GM21528 (cell line): ENCODE results near the gene CALHM3.
"Not testable (repeated sequence)": the region's sequence is repeated elsewhere in the genome, so short reads cannot be mapped to it uniquely, and the experiment has no call there.

ENCODE experiments used
- ATAC-seq: cut with Tn5 transposase; IDR thresholded peaks from one replicate; pipeline ENCODE4 v1.9.1; 2021; ENCODE audit warnings: mild to moderate bottlenecking, moderate library complexity; ENCODE audit not compliant: unreplicated experiment, low FRiP score

The CALHM3 gene

DNA sequence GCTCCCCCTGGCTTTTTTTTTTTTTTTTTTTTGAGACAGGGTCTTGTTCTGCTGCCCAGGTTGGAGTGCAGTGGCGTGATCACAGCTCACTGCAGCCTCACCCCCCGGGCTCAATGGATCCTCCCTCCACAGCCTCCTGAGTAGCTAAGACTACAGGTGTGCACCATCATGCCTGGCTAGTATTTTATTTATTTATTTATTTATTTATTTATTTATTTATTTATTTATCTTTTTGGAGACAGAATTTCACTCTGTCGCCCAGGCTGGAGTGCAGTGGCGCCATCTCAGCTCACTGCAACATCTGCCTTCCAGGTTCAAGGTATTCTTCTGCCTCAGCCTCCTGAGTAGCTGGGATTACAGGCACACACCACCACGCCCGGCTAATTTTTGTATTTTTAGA is 24.7 kb upstream of the CALHM3 start:
- not testable (repeated sequence) for ATAC-seq

DNA sequence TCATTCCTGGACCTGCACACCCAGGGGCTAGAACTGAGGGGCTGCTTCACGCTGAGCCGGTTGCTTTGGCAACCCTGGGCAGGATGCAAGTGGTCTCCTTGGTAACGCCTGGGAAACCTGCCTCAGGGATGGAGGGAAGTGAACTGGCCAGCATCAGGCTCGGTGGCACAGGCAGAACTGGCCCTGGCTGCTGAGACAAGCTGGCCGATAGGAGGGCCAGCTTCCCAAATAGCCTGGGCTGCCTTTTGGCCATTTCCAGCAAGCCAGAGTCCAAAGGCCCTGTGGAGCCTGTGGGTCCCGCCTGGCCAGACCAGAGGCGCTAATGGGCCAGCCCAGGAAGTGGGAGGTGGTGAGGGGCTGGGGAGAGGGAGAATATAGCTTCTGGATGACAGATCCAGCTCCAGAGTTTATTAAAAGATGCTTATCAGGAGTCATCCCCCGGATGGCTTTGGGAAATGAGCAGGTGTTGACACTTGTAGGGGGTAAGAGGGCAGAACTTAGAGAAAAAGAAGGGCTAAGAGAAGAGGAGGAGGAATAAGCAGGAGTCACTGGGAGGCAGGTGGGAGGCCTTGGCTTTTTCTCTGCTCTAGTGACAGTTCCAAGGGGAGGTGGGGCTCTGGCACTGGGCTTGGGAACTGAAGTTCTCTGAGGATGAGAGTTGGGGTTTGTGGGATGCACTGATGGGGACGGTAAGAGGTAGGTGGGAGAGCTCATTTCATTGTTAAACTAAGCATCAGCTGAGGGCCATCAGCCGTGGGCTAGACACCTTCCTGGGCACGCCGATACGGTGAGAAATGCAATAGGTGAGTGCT is 24.0 kb upstream of the CALHM3 start:
- no peak for ATAC-seq

DNA sequence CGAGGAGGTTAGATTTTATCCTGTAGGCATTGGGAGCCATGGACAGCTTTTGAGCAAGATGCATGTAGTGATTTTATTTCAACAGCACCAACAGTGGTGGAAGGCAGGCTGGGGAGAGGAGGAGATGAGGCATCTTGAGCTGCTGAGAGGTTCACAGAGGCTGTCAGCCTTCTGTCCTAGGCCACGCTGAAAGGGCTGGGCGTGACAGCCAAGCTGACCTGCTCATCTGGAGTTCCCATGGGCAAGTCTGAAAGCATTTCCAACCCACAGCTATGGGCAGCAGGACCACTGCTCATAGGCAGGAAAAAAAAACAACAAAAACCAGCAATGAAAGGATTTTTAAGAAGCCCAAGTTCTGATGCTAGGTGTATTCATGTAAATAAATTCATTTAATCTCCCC is 22.1 kb upstream of the CALHM3 start:
- no peak for ATAC-seq

DNA sequence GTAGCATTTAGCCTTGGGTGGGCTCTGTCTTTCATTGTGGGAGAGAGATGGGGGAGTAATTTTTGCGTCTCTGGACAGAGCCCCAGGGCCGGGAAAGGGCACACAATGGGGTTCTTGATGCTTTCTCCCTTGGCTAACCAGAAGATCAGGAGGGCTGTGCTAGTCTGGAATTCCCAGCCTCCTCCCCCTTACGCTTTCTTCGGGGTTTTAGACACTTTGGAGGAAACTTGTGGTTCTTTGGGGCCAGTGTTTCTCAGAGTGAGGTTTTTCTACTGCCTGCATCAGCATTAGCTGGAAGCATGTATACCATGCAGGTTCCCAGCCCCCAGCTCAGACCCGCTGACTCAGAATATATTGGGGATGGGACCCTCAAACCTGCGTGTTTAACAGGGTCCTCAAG is 21.4 kb upstream of the CALHM3 start:
- ATAC-seq = no peak

DNA sequence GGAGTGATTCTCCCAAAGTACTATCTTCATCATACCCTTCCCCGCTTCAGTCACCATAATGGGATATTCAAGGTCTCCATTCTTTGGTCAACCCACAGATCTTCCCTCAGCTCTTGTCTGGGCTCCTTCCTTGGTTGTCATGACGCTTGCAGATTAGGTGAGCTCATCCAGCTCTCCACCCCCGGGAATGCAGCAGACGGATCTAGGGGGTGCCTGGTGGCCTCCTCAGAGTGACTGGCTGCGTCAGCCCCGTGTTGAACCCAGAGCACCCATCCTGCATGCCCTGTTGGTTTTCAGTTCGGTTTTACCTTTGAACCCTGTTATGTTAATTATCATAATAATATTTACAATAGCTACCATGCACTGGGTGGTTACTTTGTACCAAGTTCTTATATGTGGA is 20.8 kb upstream of the CALHM3 start:
- ATAC-seq = no peak

DNA sequence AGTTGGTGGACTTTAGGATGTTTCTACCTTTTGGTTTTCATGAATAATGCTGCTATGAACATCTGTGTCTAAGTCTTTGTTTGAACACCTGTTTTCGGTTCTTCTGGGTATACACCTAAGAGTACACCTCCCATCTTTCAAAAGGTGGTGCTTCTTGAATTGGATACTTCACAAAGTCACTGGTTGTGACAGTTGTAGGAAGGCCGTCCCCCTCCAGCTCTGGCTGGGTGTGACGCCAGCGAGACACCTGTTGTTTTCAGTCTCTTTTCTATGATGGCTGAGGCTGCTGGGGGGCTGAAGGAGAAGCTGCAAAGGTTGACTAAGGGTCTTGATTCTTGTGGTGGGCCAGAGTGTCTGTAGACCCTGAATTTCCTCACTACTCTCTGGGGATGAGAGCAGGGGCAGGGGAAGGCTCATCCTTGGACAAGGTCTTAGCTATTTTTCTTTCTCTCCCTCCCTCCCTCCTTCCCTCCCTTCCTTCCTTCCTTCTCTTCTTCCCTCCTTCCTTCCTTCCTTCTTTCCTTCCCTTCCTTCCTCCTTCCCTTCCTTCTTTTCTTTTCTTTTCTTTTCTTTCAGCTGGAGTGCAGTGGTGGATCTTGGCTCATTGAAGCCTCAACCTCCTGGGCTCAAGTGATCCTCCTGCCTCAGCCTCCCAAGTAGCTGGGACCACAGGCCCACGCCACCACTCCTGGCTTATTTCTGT is 20.0 kb upstream of the CALHM3 start:
- no peak for ATAC-seq

DNA sequence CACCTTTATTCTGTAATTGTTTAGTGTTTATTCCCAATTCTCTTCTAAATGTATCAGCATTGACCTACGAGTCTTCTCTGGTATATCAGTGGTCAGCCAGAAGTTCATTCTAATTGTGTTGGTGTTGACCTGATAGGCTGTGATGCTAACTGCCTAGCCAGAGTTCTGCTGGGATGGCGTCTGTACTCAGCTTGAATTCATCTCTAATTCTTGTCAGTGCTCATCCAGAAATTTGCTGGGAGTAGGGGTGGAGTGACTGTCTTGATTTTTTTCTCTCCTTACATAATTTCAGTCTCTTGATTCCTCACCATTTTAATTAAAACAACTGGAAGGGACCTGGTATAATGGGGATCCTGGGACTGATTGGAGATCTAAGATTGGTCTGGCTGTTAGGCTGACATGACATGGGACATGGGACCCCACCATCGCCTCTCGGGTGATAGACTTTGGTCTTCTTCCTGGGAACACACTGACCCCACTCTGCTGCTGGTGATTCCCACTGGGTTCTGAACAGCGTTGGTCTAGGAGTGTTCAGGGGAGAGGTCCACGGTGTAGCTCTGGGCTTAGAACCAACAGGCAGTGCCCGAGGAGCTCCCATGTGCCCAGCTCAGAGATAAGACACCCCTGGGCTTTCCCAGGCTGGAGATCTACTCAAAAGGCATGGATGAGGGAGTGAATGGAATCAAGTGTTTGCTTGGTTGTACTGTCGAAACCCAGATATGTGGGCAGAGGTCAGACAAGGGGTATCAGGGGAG is 18.3 kb upstream of the CALHM3 start:
- ATAC-seq = no peak

DNA sequence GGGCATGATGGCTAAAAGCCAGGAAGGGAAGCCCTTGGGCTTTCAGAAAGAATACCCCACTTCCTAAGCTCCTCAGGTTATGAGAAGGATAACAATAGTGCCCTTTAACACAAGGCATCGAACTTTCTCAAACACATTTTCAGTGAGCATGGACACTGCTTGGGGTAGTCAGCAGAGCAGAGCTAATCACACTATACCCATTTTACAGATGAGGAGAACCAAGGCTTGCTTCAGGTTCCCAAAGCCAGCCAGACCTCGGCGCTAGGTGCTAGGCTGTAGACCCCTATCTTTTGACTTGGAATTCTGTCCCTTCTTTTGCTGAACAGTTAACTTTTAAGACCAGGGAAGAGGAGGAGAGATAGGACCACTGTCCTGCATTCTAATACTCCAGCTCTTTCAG is 16.3 kb upstream of the CALHM3 start:
- no peak for ATAC-seq

DNA sequence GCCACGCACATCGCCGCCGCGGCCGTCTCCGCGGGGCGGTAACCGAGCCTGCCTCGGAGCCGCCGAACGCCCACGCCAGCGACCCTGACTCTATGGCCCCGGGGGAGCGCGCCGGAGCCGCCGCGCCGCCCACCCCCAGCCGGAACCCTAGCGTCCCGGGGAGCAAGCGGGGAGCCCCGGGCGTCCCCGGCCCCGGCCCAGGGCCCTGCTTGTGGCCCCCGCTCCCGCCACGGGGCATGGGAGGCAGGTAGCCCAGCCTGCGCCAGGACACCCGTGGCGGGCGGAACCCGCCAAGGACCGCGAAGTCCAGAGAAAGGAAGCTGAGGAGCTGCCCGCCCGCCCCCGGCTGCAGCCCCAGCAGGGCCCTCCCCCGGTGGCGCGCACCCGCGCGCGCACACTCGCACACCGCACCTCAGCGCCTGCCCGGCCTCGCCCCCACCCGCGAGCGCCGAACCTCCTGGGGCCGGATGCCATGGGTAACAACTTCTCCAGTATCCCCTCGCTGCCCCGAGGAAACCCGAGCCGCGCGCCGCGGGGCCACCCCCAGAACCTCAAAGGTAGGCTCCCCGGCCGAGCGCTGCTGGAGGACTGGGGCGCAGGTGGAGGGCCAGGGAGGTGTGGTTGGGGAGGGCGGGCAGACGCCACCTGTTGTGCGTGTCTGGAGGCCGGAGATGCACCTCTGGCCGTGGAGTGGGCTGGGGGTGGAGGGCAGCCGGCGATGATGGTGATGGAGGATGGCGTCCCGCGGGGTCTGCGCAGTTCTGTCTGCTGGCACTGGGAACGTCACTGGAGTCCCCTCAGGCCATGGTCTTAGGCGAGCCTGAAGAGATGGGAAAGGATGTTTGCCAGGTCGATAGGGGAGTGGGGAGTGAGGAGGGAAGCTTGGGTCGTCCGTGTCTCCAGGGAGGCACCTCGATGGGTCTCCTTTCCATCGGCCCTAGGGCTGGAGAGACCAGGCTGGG is 15.2 kb upstream of the CALHM3 start:
- no peak for ATAC-seq

DNA sequence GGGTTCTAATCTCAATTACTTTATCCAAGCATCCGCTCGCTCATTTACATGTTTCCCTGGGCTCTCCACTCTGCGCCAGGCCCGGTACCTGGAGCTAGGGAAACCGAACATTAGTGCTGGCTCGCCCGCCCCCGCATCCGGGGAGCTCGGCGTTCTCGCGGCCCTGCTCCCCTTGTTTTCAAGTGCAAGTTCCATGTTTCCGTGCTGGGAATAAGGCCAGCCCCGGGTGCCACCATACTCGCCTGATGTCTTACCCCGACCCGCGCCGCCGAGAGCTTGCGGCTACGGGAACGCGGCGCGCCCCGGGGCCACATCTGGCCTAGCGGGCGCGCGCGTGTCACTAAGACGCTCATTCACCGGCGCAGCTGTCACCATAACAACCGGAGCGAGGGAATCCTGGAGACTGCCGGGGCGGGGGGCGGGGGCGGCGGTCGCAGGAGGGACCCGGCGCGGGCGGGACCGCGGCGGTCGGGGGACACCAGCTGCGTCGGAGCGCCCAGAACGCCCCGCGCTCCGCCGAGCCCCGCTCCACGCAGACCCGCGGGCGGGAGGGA is 14.4 kb upstream of the CALHM3 start, which contains the start of gene NEURL1:
Gene NEURL1 (plus strand): TSS at position 344 of the 554 bp plus-strand sequence. CDS start 683 bp downstream, outside the sequence.
- ATAC-seq = no peak

DNA sequence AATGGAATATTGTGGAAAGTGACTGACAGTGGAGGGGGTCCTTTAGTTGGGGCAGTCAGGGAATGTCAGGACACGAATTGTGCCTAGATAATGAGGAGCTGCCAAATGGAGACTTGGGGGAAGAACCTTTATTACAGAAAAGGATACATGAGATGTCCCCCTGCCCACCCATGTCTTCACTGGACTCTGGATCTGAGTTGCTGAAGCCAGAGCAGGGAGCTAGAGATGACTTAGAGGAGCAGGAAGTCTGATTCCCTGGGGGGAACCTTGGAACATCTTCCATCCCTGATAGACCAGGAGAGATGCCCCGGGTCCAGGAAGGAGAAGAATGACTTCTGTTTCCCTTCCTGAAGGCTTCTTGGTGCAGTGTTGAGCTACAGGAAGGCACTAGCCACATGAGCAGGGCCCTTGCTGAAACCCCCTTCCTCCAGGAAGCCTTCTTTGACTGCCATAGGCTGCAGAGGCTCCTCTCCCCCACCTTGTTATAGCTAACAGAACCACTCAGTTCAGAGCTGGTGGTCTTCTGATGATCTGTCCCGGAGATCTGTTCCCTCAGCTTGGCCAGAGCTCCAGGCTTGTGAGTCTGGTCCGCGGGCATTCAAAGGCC is 13.7 kb upstream of the CALHM3 start:
- ATAC-seq = no peak

DNA sequence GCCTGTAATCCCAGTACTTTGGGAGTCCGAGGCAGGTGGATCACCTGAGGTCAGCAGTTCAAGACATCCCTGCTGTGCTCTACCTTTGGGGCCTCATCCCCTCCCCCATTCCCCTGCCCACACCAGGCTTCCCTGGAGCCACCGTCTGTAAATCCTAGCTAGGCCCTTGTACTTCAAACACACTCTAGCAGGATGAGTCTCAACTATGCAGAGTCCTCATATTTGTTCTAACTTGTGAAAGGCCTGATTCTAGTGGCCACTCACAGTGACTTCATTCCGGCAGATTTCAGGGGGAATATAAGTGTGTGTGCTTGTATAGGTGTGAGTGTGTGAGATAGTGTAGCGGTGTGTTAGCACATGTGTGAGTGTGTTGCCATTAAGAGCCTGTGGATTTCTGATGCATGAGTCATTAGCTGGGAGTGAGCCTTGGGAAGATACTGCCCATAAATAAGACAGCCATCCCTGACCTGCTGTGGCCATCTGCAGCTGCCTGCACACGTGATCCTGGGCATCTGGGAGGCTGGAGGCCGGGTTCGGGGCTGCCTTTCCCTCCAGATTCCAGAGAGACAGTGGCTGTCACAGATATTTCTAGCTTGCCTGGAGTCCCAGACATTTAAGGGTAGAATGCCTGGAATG is 12.8 kb upstream of the CALHM3 start:
- ATAC-seq = no peak

DNA sequence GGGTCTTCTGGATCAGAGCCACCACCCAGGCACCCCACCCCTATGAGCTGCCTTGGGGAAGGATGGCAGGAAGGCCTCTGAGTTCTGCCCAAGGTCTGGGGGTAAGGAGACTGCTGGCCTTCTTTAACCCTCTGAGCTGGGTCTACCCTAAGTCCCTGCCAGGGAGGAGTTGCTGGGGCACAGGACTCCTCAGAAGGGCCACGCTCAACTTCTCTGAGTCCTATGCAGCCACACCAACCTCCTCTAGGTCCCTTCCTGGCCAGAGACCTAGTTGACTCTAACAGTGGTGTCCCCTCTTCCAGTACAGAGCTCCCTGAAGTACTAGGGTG is 11.9 kb upstream of the CALHM3 start:
- peak; percentile 25 for ATAC-seq

DNA sequence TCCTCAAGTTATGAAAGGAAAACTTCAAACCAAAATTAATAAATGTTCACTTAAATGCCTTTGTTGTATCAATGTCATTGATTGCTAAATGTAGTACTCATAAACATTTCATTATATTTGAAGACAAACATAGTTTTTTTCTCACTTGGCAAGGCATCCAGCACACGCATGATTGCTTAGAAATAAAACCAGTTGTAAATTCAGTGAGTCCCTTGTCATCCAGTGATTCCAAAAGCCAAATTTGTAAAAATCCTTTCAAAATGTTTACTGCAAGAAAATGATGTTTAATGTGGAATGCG is 8.3 kb upstream of the CALHM3 start:
- ATAC-seq = no peak

DNA sequence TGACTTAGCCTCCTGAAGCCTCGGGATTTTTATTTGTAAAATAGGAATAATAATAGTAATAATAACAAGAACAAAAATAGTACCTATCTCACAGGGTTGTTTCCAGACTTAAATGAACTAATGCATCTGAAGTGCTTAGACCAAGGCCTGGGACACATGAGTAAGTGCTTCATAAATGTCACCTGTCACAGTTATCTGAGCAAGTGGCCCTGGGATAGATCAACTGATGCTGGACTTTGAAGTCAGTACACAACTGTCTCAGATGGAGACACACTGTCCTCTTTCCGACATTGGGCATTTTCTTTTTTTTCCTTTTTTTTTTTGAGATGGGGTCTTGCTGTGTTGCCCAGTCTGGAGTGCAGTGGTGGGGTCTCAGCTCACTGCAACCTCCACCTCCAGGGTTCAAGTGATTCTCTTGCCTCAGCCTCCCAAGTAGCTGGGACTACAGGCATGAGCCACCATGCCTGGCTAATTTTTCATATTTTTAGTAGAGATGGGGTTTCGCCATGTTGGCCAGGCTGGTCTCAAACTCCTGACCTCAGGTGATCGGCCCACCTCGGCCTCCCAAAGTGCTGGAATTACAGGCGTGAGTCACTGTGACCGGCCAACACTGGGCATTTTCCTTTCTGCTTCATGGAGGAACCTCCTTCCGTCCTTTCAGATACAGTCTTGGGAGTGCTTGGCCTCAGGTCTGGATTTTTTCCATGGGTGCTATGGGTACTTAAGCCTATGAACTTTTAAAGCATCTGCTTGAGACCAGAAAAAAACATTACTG is 7.8 kb upstream of the CALHM3 start:
- not testable (repeated sequence) for ATAC-seq

DNA sequence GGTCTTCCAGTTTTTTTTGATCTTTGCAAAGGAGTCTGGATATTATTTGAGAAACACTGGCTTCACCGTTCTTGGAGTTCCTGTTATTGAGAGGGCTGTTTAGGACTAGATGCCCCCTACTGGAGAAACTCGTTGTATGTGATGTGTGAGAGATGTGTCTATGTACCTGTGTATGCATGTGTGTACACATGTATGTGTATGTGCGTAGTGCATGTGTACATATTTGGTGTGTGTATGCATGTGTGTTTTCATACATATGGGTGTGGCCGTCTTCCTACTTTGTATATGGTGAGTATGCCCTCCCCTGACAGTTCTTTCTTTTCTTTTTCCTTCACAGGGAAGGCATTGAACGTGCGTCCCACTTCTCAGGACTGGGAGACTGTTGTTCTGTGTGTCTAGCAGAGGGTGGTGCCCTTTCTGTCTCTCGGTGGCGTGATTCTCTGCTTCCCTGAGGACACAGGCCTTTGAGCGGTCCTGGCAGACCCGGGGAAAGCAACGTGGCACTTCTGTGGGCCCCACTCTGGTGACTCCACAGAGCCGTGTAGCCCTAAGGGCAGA is 3.0 kb upstream of the CALHM3 start:
- ATAC-seq = peak; percentile 68

DNA sequence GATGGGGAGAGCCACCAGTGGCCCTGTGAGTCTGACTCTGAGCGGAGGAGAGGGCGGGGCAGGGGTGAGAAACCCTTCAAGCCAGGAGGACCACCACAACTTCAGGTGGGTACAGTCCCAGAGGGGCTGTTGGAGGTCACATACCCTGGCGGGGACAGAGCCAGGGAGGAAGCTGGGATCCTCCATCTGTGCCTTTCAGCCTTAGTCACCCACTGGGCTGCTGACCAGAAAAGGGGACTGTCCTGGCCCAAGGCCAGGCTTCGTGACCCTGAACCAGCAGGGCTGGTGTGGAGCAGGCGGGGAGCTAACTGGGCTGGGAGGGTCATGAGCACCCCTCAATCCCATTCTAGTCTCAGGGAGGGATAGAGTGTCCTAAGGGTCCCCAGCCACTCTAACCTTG is 1.5 kb upstream of the CALHM3 start:
- ATAC-seq = no peak

DNA sequence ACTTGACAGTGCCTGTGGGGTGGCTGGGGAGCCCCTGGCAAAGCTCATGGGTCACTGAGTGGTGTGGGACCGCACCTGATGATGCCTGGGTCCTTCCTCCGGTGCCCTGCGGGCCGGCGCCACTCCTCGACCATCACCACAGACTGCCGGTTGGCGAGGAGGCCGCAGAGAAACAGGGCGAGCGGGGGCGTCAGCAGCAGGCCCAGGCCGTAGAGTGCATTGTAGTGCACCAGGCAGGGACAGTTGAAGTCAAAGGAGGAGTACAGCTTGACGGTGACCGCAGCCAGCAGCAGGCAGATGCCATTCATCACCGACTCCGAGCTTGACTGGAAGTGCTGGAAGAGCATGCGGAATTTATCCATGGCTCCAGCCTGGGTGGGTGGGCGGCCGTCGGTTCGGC is 369 bp downstream of the CALHM3 start:
- ATAC-seq = no peak
